ENCODE measurements around the gene ADK. TPM values are rescaled to one million over a fixed set of nuclear protein-coding genes. Genes with fewer than 3 reads are reported as not detected.

ADK gene
- total and polyA plus RNA-seq, 2 donors (not counting 3 experiments of a cell fraction or from before 2014, with no cell fraction given), result 11.7 to 46.5 TPM

DNA sequence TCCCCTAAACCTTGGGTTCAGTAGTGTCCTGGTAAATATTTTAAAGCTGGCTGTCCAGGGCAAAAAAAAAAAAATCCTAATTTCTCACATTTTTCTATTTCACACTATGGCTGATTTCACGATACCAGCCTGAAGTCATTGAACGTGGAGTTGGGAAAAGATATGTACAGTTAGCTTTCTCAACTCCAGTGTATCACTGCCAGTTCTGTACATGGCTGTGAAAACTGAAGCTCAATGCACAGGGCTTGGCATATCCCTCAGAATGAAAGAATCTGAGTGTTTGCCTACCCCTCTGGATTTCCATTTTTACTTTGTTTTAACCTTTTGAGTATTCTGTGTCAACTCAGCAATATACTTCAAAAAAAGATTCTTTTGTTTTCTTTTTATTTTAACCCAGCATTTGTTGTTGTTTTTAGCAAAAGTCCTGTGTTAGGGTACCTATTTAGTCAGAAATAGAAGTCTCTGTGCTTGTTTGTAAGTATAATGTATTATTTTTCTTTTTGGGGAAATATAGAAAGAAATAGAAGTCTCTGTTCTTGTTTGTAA lies 274.5 kb downstream of the ADK start:
- no peaks in the 10 kb centered on the region for H3K4me1 ChIP-seq (ENCODE audit: control insufficient read depth, extremely low read depth, insufficient read depth, low read length)
- no TSS peak for BruUV-seq (replicated peaks)
- TF ChIP-seq, protein P1, sequence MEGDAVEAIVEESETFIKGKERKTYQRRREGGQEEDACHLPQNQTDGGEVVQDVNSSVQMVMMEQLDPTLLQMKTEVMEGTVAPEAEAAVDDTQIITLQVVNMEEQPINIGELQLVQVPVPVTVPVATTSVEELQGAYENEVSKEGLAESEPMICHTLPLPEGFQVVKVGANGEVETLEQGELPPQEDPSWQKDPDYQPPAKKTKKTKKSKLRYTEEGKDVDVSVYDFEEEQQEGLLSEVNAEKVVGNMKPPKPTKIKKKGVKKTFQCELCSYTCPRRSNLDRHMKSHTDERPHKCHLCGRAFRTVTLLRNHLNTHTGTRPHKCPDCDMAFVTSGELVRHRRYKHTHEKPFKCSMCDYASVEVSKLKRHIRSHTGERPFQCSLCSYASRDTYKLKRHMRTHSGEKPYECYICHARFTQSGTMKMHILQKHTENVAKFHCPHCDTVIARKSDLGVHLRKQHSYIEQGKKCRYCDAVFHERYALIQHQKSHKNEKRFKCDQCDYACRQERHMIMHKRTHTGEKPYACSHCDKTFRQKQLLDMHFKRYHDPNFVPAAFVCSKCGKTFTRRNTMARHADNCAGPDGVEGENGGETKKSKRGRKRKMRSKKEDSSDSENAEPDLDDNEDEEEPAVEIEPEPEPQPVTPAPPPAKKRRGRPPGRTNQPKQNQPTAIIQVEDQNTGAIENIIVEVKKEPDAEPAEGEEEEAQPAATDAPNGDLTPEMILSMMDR (IDR thresholded peaks at IDR 0.05; ENCODE audit: extremely low read depth in 1 of 2, insufficient read depth in 1 of 2, low read depth in 1 of 2, low read length in 2 of 2), result no peak
- no peak for TF ChIP-seq MYC (IDR thresholded peaks at IDR 0.05; ENCODE audit: low read depth, low read length)
- no peak for TF ChIP-seq FOS (IDR thresholded peaks at IDR 0.05; ENCODE audit: borderline replicate concordance, insufficient read depth, low read length)
- no peak for TF ChIP-seq EZH2 (IDR thresholded peaks at IDR 0.05; ENCODE audit: borderline replicate concordance, low read depth, low read length, severe bottlenecking)
- TF ChIP-seq POLR2AphosphoS5 (IDR thresholded peaks at IDR 0.05; ENCODE audit: insufficient read depth, low read depth, low read length), result no peak
- TF ChIP-seq JUN (IDR thresholded peaks at IDR 0.05; ENCODE audit: borderline replicate concordance, insufficient read depth, insufficient read length, low read depth), result no peak
- TF ChIP-seq POLR2A (IDR thresholded peaks at IDR 0.05; ENCODE audit: low read depth, low read length), result no peak
- no peaks in the 10 kb centered on the region for H3K9me1 ChIP-seq (replicated peaks; ENCODE audit: control insufficient read depth, extremely low read depth, insufficient read depth, low read length)
- DNase-seq (ENCODE audit: low read depth, low spot score), result no peak
- no peaks in the 10 kb centered on the region for H3K36me3 ChIP-seq (ENCODE audit: control insufficient read depth in 2 of 2, extremely low read depth in 1 of 2, insufficient read depth in 2 of 2, low read length in 2 of 2)
- no peak overlapping the region for H3K4me3 ChIP-seq (replicated peaks in 1 of 3; ENCODE audit: insufficient read depth in 1 of 3, low read depth in 1 of 3, low read length in 3 of 3)
- intact Hi-C loops (cut with micrococcal nuclease), result no loop called here
- no peaks in the 10 kb centered on the region for H3K27me3 ChIP-seq (ENCODE audit: control insufficient read depth in 2 of 2, insufficient read depth in 2 of 2, low read length in 2 of 2)
- H2AFZ ChIP-seq (ENCODE audit: low read depth, low read length), result no peak overlapping the region
- H3K9me3 ChIP-seq (replicated peaks; ENCODE audit: control insufficient read depth, insufficient read depth, low read length), result no peaks in the 10 kb centered on the region
- CTCF ChIA-PET, result interaction anchor here (1.0 kb wide), 1 partner anchor 10 kb away, joined by 3 read pairs; no protein-coding TSS in a partner anchor
- dilution Hi-C loops (cut with MboI; ENCODE audit: extremely low pct_ligation_motif_present, low sequenced_read_pairs), result no loop called here
- no peaks in the 10 kb centered on the region for H4K20me1 ChIP-seq (replicated peaks; ENCODE audit: control insufficient read depth, extremely low read depth, insufficient read depth, low read length)
- FAIRE-seq, result peak; percentile 12
- H3K4me2 ChIP-seq (ENCODE audit: insufficient read depth, low read length), result no peak overlapping the region
- POLR2A ChIA-PET, result interaction anchor here (0.7 kb wide), 1 partner anchor 78 kb away, joined by 6 read pairs; no protein-coding TSS in a partner anchor
- H3K27ac ChIP-seq (ENCODE audit: insufficient read depth, low read depth, low read length), result no peak overlapping the region
- no peak overlapping the region for H3K9ac ChIP-seq (replicated peaks; ENCODE audit: extremely low read depth, insufficient read depth, low read length)
- H3K79me2 ChIP-seq (ENCODE audit: control insufficient read depth, insufficient read depth, low read length), result peaks cover 4% of the 10 kb centered on the region

Data from endothelial cell of umbilical vein (primary cell).